ENCODE results near the gene ABCB11.

DNA sequence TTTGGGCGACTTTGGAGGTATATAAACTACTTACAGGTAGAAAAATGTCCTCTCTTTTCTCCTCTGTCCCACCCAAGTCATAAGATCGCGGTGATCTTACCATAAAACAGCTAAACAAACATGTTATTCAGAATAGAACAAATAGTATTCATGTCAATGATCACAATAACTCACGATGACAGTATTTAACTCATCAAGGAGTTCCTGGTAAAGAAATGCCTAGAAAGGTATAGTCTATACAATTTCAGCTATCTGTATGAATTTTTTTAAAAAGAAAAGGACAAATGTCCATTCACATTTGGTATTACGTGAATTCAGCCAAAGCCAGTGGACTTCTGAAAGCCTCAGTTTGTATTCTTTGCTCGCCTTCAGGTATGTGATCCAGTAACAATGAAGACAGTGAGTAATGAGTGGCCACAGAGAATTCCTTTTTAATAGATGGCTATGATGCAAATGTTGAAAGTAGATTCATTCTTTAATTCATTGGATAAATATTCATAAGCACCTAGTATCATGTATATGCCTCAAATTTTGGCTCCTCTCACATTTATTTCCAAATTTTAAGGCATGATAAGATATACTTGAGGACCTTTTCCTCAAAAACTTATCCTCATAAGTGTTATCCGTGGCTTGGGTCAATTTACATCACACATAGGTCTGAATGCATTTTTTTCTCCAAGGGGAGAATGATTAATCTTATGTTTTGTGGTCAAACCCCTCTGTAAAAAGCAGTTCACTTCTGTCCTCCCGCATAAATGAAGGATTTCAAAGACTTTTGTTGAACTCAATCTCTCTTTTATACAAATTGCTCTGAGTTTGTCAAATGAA is 20.3 kb downstream of the ABCB11 start:
- TF ChIP-seq CTCF (IDR thresholded peaks at IDR 0.05; ENCODE audit: insufficient read depth, low read length) (no peak), SPI1 (IDR thresholded peaks at IDR 0.05; ENCODE audit: borderline replicate concordance, low read depth) (no peak)
